Activated CD8-positive, alpha-beta T cell treated with anti-CD3 and anti-CD28 coated beads for 36 hours (primary cell): ENCODE results near the gene VAV2. TPM values are rescaled to one million over a fixed set of nuclear protein-coding genes. Genes with fewer than 3 reads are reported as not detected.

Source experiments
- ATAC-seq: fragments of 200-7000 bp; cut with Tn5 transposase; one replicate; pipeline ENCODE4 v1.10.0; 2021; ENCODE audit warnings: mild to moderate bottlenecking, moderate library complexity
- CTCF ChIA-PET: fragments of 350-600 bp; sonication (Branson Sonifier 250); formaldehyde crosslinking; loops from one replicate; lab custom pipeline; 2021; ENCODE audit warnings: antibody characterized with exemption; lab: Charles Lee
- POLR2A ChIA-PET: fragments of 350-600 bp; sonication (Branson Sonifier 250); formaldehyde crosslinking; loops from one replicate; lab custom pipeline; 2021; ENCODE audit warnings: antibody characterized with exemption; lab: Charles Lee
- DNase-seq: peaks from one replicate; pipeline ENCODE4 v3.0.0-alpha.2; 2020
- H3K27ac Mint-ChIP-seq: one replicate; pipeline ENCODE4 v1.8.0; 2021; ENCODE audit warnings: mild to moderate bottlenecking, mixed read lengths
- H3K27me3 Mint-ChIP-seq: one replicate; pipeline ENCODE4 v1.8.0; 2021; ENCODE audit warnings: mixed read lengths
- H3K36me3 Mint-ChIP-seq: one replicate; pipeline ENCODE4 v1.8.0; 2021; ENCODE audit warnings: low read depth, mixed read lengths
- H3K4me1 Mint-ChIP-seq: one replicate; pipeline ENCODE4 v1.8.0; 2021; ENCODE audit warnings: low read depth, mixed read lengths
- H3K4me3 Mint-ChIP-seq: one replicate; pipeline ENCODE4 v1.8.0; 2021; ENCODE audit warnings: mild to moderate bottlenecking, moderate library complexity, mixed read lengths
- H3K9me3 Mint-ChIP-seq: one replicate; pipeline ENCODE4 v1.8.0; 2021; ENCODE audit warnings: mixed read lengths
- intact Hi-C: fragments of 100-400 bp; cut with micrococcal nuclease; formaldehyde crosslinking; loops from one replicate; pipeline ENCODE4 v1.10.0; 2022
- total RNA-seq, 2 experiments: library from RNA; stranded (reverse); gene quantifications; one replicate each; pipeline ENCODE4 v1.2.3, GENCODE V29; 2021
- TF ChIP-seq, protein P1 (sequence below): fragments of 200-600 bp; IDR thresholded peaks from one replicate; pipeline ENCODE4 v1.8.0; 2022; ENCODE audit warnings: antibody characterized with exemption, mild to moderate bottlenecking

Gene VAV2
- total RNA-seq, 2 experiments from 2014 or later = 5.1 to 5.4 TPM

DNA sequence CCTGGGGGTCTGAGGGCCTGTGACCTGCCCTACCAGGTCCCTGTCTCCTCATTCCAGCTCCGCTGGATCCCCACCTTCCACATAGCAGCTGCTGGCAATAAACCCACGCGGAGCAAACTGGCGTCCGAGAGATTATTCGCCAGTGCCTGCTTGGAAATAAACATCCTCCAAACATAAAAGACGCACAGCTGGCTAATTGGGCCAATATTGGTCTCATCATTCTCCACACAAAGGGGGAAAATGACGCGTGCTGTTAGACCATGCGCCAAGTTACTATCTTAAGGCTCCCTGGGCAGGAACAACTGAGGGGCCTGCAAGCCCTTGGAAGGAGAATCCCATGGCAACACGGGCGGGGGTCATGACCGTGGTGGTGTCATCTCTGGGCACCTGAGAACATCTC lies 180.7 kb downstream of the VAV2 start:
- DNase-seq = no peak
- ChIA-PET CTCF (no interaction called here), POLR2A (interaction anchor here (0.8 kb wide), 1 partner anchor 971 kb away, joined by 3 read pairs; no protein-coding TSS in a partner anchor)
- no peak for ATAC-seq
- H3K27ac Mint-ChIP-seq = no peak overlapping the region
- TF ChIP-seq, protein P1, sequence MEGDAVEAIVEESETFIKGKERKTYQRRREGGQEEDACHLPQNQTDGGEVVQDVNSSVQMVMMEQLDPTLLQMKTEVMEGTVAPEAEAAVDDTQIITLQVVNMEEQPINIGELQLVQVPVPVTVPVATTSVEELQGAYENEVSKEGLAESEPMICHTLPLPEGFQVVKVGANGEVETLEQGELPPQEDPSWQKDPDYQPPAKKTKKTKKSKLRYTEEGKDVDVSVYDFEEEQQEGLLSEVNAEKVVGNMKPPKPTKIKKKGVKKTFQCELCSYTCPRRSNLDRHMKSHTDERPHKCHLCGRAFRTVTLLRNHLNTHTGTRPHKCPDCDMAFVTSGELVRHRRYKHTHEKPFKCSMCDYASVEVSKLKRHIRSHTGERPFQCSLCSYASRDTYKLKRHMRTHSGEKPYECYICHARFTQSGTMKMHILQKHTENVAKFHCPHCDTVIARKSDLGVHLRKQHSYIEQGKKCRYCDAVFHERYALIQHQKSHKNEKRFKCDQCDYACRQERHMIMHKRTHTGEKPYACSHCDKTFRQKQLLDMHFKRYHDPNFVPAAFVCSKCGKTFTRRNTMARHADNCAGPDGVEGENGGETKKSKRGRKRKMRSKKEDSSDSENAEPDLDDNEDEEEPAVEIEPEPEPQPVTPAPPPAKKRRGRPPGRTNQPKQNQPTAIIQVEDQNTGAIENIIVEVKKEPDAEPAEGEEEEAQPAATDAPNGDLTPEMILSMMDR = no peak
- no peaks in the 10 kb centered on the region for H3K27me3 Mint-ChIP-seq
- no peak overlapping the region for H3K4me3 Mint-ChIP-seq
- H3K36me3 Mint-ChIP-seq = no peaks in the 10 kb centered on the region
- no peaks in the 10 kb centered on the region for H3K4me1 Mint-ChIP-seq
- intact Hi-C loops = no loop called here
- no peaks in the 10 kb centered on the region for H3K9me3 Mint-ChIP-seq

DNA sequence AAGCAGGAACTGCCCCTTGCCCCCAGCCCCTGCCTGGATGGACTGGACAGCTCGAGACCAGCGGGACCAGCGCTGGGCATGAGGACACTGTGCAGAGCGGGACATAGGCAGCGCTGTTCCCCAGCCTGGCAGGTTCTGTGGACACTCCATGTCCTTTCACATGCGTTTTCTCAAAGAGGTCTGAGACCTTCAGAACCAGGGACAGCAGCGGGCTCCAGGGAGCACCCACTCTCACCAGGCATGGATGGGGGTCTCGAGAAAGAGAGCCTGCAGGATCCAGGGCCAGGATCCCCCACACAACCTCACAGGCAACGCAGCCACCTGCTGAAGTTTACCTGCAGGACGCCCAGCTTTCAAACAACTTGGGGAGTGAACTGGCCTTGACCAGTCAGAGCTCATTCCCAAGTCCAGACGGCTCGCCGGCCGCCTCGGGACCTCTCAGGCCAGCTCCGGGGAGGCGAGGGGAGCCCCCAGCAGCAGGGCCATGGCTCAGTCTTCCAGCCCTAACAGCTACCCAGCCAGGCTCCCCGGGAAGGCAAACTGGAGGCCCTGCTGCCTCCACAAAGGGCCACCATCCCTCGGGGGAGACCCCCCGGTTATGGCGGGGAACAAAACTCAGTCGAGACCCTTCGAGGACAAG lies 181.4 kb downstream of the VAV2 start:
- Mint-ChIP-seq H3K27ac (no peak overlapping the region), H3K27me3 (no peaks in the 10 kb centered on the region), H3K9me3 (no peaks in the 10 kb centered on the region), H3K4me1 (no peaks in the 10 kb centered on the region), H3K36me3 (no peaks in the 10 kb centered on the region), H3K4me3 (no peak overlapping the region)
- ATAC-seq = no peak
- TF ChIP-seq, protein P1 = no peak
- CTCF ChIA-PET = interaction anchor here (0.9 kb wide), 1 partner anchor 183 kb away, joined by 3 read pairs; no protein-coding TSS in a partner anchor
- POLR2A ChIA-PET = no interaction called here
- intact Hi-C loops = no loop called here
- DNase-seq = no peak

DNA sequence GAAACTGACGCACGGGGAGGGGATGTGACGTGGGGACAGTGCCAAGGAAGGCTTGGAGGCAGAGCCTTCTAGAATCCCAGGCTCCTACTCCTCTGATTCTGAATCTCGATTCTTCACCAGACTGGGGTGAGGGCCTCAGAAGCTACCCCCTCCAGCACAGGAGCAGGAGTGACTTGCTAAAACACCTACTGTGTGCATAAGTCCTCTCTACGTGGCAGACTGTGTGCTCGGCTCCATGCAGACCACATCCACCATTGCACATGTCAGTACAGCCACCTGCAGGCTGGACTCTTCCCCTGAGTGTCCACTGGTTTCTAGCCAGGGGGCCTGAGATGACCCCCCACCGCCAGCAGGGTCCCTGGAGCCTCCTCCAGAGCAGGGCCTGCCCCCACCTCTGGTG lies 182.8 kb downstream of the VAV2 start:
- POLR2A ChIA-PET = no interaction called here
- Mint-ChIP-seq H3K4me1 (no peaks in the 10 kb centered on the region), H3K9me3 (no peaks in the 10 kb centered on the region), H3K27me3 (no peaks in the 10 kb centered on the region), H3K36me3 (no peaks in the 10 kb centered on the region), H3K27ac (no peak overlapping the region), H3K4me3 (no peak overlapping the region)
- DNase-seq = no peak
- CTCF ChIA-PET = no interaction called here
- no peak for ATAC-seq
- intact Hi-C loops = no loop called here
- TF ChIP-seq, protein P1 = no peak

DNA sequence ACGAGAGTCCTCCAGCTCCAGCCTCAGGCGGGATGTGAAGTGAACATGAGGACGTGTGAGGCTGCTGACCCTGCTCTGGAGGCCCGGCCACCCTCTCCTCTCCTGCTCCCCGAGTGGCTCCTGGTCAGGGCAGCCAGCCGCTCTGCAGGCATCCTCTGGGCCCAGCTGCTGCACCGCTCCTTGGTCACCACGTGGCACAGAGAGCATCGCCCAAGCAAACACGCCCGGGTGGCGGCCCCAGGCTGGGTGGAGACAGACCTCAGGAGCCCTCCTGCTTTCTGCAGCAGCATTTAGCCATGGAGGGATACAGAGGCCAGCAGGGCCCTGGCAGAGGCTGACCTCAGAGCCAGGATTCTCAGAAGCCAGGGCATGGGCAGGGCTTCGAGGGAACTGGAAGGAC lies 184.3 kb downstream of the VAV2 start:
- ChIA-PET CTCF (no interaction called here), POLR2A (no interaction called here)
- Mint-ChIP-seq H3K27ac (no peak overlapping the region), H3K27me3 (no peaks in the 10 kb centered on the region), H3K4me3 (no peak overlapping the region), H3K36me3 (no peaks in the 10 kb centered on the region), H3K9me3 (no peaks in the 10 kb centered on the region), H3K4me1 (no peaks in the 10 kb centered on the region)
- TF ChIP-seq, protein P1 = no peak
- ATAC-seq (no peak), DNase-seq (no peak)
- intact Hi-C loops = no loop called here

DNA sequence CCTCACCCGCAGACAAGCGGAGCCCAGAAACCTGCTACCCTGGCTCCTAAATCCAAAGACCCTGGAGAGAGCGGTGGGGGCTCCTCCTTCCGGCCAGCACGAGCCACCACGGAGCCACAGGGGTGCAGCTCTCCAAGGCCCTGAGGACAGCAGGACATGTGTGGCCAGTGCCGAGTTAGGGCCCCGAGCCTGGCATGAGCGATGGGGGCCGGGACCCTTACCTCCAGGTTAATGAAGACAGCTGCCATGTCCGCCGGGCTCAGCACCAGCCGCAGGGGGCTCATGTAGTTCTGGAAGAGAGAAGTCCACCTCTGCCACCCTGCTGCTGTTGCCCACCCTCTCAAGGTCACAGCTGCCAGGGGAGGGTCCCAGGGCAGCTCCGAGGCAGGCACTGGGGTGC lies 185.1 kb downstream of the VAV2 start:
- no peak overlapping the region for H3K4me3 Mint-ChIP-seq
- CTCF ChIA-PET = no interaction called here
- TF ChIP-seq, protein P1 = no peak
- no peaks in the 10 kb centered on the region for H3K9me3 Mint-ChIP-seq
- no peaks in the 10 kb centered on the region for H3K4me1 Mint-ChIP-seq
- no peaks in the 10 kb centered on the region for H3K36me3 Mint-ChIP-seq
- no peak overlapping the region for H3K27ac Mint-ChIP-seq
- POLR2A ChIA-PET = no interaction called here
- intact Hi-C loops = no loop called here
- H3K27me3 Mint-ChIP-seq = no peaks in the 10 kb centered on the region
- ATAC-seq = no peak
- DNase-seq = no peak
